ENCODE results near the gene VPS35. TPM values are rescaled to one million over a fixed set of nuclear protein-coding genes. Genes with fewer than 3 reads are reported as not detected.
"Not testable (repeated sequence)": the region's sequence is repeated elsewhere in the genome, so short reads cannot be mapped to it uniquely, and the experiment has no call there.

Gene VPS35
- total RNA-seq, 1 experiment from 2014 or later, result 200 TPM

DNA sequence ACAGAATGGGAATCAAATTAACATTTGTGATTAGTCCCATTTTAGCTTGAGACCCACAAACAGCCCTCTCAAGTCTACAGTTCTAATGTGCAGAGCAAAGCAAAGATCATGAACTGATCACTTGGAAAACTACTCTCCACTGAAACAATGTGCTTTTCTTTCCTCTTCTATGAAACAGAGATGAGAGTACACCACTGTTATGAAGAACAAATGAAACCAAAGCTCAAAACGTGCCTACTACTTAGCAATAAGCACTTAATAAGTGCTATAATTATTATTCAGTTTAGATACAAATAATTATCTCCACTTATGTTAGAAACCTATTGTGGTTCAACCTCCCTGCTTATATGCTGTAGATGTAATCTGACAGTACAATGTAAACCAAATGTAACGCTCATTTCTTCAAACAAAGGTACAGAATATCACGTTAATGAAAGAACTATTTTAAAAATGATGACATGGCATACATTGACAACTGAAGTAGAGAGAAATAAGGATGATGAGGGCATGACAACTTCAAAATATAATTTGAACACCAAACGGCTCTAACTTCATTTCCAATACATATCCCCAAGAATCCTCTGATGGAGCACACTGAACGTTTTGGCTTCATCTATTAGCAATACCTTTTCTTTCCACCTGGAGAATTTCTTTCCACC is 2.0 kb downstream of the VPS35 start:
- no peak for DNase-seq (ENCODE audit: low spot score)
- in situ Hi-C loops (cut with HindIII; ENCODE audit: low sequenced_read_pairs), result no loop called here

- DNase-seq (ENCODE audit: low spot score); in situ Hi-C loops (cut with HindIII; ENCODE audit: low sequenced_read_pairs): not testable (repeated sequence)
Measured at GRCh38 chr16:46681867-46682266, 7.1 kb downstream of the VPS35 start.

- DNase-seq (ENCODE audit: low spot score); in situ Hi-C loops (cut with HindIII; ENCODE audit: low sequenced_read_pairs): not testable (repeated sequence)
Measured at GRCh38 chr16:46677943-46678342, 11.0 kb downstream of the VPS35 start.

GRCh38 chr16:46673320-46674013 is 15.5 kb downstream of the VPS35 start:
- in situ Hi-C loops (cut with HindIII; ENCODE audit: low sequenced_read_pairs), result no loop called here

GRCh38 chr16:46662123-46662522 is 26.9 kb downstream of the VPS35 start:
- no peak for DNase-seq (ENCODE audit: low spot score)
- in situ Hi-C loops (cut with HindIII; ENCODE audit: low sequenced_read_pairs), result no loop called here

More at GRCh38 chr16:46673320-46674013, 15.5 kb downstream of the VPS35 start:
- DNase-seq (ENCODE audit: low spot score), result peak; percentile 64

DNA sequence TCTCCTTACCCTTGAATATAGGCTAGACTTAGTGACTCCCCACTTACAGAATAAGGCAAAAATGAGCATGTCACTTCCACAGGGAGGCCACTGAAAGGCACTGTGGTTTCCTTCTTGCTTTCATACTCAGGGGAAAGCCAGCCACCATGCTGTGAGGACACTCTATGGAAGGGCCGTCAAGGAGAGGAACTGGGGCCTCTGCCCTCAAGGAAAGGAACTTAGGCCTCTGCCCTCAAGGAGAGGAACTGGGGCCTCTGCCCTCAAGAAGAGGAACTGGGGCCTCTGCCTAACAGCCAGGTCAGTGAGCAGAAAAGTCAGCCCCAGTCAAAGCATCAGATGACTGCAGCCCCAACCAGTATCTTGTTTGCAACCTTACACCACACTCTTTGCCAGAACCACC is 30.1 kb downstream of the VPS35 start:
- DNase-seq (ENCODE audit: low spot score), result peak; percentile 7
- in situ Hi-C loops (cut with HindIII; ENCODE audit: low sequenced_read_pairs), result no loop called here

DNA sequence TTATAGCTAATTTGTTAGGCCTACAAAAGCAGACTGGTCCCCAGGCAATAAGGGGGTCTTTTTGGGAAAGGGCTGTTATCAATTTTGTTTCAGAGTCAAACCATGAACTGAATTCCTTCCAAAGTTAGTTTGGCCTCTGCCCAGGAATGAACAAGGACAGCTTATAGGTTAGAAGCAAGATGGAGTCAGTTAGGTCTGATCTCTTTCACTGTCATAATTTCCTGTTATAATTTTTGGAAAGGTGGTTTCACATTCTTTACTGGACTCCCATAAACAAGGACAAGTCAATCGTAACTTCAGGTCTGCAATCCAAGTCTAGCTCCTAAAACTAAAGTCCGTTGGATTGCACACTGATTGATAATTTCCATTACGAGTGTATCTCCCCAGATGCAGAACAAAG is 37.7 kb downstream of the VPS35 start:
- in situ Hi-C loops (cut with HindIII; ENCODE audit: low sequenced_read_pairs), result no loop called here
- DNase-seq (ENCODE audit: low spot score), result no peak

GRCh38 chr16:46650254-46650623 is 38.7 kb downstream of the VPS35 start:
- in situ Hi-C loops (cut with HindIII; ENCODE audit: low sequenced_read_pairs), result no loop called here
- no peak for DNase-seq (ENCODE audit: low spot score)

GRCh38 chr16:46649588-46650253 is 39.3 kb downstream of the VPS35 start:
- no peak for DNase-seq (ENCODE audit: low spot score)
- in situ Hi-C loops (cut with HindIII; ENCODE audit: low sequenced_read_pairs), result no loop called here

- in situ Hi-C loops (cut with HindIII; ENCODE audit: low sequenced_read_pairs), result no loop called here
- no peak for DNase-seq (ENCODE audit: low spot score)
Measured at GRCh38 chr16:46648656-46649055, 40.3 kb downstream of the VPS35 start.

GRCh38 chr16:46638947-46639925 is 49.7 kb downstream of the VPS35 start:
- DNase-seq (ENCODE audit: low spot score), result no peak
- in situ Hi-C loops (cut with HindIII; ENCODE audit: low sequenced_read_pairs), result no loop called here

GRCh38 chr16:46632778-46633733 is 55.9 kb downstream of the VPS35 start:
- no peak for DNase-seq (ENCODE audit: low spot score)
- in situ Hi-C loops (cut with HindIII; ENCODE audit: low sequenced_read_pairs), result no loop called here

GRCh38 chr16:46629331-46630219 is 59.4 kb downstream of the VPS35 start:
- in situ Hi-C loops (cut with HindIII; ENCODE audit: low sequenced_read_pairs), result no loop called here
- peak; percentile 36 for DNase-seq (ENCODE audit: low spot score)

GRCh38 chr16:46627746-46628145 is 61.2 kb downstream of the VPS35 start:
- DNase-seq (ENCODE audit: low spot score), result no peak
- in situ Hi-C loops (cut with HindIII; ENCODE audit: low sequenced_read_pairs), result no loop called here

- DNase-seq (ENCODE audit: low spot score); in situ Hi-C loops (cut with HindIII; ENCODE audit: low sequenced_read_pairs): not testable (repeated sequence)
Measured at GRCh38 chr16:46626681-46627080, 62.3 kb downstream of the VPS35 start.

- DNase-seq (ENCODE audit: low spot score); in situ Hi-C loops (cut with HindIII; ENCODE audit: low sequenced_read_pairs): not testable (repeated sequence)
Measured at GRCh38 chr16:46624862-46625261, 64.1 kb downstream of the VPS35 start.

DNA sequence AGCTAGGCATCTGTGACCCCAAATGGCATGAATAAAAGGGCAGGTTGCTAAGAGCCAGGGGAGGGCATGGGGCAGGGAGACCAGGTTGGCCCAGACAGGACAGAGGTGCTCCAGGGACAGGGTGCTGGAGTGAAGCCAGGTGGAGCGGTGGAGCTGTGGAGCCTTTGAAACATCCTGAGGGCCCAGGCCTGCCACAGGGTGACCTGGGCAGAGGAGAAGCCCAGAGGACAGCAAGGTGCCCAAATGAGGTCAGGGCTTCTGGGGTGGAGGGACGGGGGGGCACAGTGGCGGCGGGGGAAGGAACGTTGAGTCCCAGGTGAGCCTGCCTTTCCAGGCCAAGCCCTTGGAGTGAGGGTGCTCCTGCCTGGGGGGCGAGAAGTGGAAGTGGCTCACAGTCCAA is 65.3 kb downstream of the VPS35 start:
- in situ Hi-C loops (cut with HindIII; ENCODE audit: low sequenced_read_pairs); DNase-seq (ENCODE audit: low spot score): not testable (repeated sequence)

Measured in G401 (cell line).